NCI-H345 treated with DMSO at 0.1 percent for 48 hours (cell line): ENCODE data around the gene RELL1.

ENCODE experiments used
- DNase-seq: peaks from one replicate; lab custom pipeline; 2025; ENCODE audit not compliant: unreplicated experiment; lab: John Stamatoyannopoulos, UW

Gene RELL1

DNA sequence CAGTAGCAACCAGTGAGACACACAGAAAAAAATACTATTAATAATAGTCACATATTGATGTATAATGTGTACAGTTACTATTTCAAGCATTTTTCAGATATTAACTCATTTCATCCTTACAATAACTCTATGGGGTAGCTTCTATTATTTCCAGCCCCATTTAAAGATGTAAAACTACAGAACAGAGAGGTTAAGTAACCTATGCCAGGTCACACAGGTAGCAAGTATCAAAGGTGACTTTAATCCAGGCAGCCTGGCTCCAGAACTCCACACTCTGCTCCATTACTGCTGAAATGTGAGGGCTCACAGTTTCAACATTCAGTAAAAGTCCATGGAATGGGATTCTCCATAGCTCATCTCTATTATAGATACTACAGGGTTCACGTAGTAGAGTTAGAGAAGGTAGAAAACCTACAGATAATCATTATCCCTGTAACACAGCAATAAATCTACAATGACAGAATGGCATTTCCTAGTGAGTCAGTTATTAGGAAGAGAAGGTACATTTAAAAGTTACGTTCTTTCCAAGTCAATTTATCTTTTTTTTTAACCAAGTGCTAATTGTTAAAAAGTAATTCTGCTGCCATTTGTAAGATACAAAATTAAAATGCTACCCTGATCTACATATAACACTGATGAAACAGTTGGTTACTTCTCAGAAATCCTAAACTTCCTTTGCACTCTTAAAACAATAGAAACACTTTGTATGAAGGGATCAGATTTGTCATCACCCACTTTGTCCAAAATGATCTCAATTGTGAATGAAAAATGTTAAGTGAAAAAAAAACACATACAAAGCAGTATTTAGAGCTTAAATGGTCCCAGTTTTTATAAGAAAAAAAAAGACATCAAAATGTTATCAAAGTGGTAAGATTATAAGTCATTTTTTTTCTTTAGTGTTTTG, 18.7 kb downstream of the RELL1 start:
- no peak for DNase-seq

GRCh38 chr4:37666625-37667071, 19.5 kb downstream of the RELL1 start:
- no peak for DNase-seq

- no peak for DNase-seq
Observed at GRCh38 chr4:37665333-37666320, 20.5 kb downstream of the RELL1 start.

- DNase-seq = no peak
Observed at GRCh38 chr4:37664696-37665095, 21.5 kb downstream of the RELL1 start.

DNA sequence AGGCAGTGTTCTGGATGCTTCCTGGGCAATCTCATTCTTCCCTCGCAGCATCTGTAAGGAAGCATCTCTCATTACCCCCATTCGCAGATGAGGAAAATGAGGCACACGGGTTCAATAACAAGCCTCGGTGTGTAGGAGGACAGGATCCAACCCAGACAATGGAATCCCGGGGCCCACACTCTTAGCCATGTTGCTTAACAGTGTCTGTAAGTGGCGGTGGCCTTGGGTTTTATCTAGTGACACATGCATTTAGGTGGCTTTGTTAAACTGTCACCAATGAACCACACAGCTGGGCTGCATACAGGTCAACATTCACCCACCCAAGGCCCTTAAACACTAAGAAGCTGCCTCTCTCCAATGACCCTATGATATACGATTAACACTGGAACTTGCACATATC, 22.6 kb downstream of the RELL1 start:
- DNase-seq = no peak

DNA sequence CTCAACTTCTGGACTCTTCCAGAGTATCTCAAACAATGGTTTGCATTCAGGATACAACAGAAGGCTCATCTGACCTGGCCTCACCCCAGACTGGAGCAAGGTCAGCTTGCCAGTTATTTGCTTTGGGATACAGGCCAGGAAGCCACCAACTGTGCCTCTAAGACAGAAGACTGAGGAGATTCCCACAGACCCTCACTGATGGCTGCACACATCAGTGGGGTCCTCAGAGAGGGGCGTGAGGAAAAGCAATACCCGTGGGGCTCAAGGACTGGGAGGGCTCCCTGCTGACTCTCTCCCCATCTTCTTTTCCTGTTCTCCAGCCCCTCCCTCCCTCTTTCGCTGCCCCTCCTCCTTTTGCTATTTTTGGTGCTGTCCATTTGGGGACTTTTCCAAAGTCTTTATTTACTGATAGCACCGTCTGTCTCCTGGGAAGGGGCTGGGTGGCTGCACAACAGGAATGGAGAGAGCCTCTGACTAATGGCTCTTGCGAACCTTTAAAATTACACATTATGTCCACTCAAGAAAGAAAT, 23.2 kb downstream of the RELL1 start:
- DNase-seq = no peak

DNA sequence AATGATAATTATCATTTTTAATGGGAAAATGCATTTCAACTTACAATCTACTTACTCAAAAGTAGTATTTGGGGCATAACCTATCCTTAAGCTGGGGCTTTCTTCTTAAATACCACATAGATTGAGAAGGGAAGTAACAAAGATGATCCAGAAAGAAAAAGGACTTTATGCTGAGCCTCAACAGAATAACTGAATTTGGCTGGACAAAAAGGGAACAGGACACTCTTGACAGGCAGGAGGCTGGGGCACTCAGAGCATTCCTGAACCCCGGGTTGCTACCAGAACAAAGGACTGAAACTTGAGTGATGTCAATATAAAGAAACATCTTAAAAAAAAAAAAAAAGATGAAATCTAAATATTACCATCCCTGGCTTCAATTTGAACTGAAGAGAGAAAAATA, 23.9 kb downstream of the RELL1 start:
- no peak for DNase-seq

- no peak for DNase-seq
Observed at GRCh38 chr4:37661772-37662171, 24.4 kb downstream of the RELL1 start.

- DNase-seq = no peak
Observed at GRCh38 chr4:37659696-37660095, 26.5 kb downstream of the RELL1 start.

DNA sequence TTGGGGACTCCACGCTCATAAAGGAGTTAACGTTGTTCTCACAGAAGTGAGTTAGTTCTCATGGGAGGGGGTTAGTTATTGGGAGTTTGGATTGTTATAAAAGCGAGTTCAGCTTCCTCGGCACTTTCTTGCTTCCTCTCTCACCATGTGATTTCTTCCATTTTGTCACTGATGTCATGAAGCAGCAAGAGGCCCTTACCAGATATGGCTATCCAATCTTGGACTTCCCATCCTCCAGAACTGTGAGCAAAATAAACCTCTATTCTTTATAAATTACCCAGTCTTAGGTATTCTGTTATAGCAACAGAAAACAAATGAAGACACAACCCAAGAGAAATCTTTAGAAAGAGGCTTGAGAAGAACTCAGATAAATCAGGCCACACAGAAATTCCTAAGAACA, 29.5 kb downstream of the RELL1 start:
- DNase-seq = no peak

- DNase-seq = no peak
Observed at GRCh38 chr4:37653601-37654000, 32.6 kb downstream of the RELL1 start.

DNA sequence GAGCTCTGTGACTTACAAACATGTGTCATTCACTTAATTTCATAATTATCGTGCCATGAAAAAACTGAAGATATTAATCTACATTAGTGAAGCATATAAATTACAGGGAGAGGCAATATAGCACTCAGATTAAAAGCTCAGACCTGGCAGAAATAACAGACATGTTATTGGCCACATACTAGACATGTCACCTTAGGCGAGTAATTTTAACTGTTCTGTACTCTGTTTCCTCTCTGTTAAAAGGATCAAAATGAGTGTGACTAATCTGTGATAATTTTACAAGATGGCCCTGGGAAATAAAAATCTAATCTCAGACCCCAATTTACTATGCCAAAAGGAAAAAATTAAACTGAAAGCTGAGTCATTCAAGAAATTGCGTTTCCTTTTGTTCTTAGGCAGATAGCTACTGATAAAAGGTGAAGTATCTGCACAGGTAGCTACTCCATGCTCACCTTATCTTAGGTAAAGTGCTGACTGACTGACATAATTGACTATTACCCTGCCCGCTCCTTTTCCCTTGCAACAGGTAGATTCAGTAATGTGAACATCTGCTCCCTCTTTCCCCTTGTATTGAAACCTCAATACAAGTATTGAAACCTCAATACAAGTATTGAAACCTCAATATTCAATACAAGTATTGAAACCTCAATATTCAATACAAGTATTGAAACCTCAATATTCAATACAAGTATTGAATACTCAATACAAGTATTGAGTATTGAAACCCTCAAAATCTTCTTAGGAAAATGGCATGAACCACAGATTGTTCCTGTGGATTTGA, 33.2 kb downstream of the RELL1 start:
- no peak for DNase-seq

- no peak for DNase-seq
Observed at GRCh38 chr4:37651781-37652377, 34.3 kb downstream of the RELL1 start.

DNA sequence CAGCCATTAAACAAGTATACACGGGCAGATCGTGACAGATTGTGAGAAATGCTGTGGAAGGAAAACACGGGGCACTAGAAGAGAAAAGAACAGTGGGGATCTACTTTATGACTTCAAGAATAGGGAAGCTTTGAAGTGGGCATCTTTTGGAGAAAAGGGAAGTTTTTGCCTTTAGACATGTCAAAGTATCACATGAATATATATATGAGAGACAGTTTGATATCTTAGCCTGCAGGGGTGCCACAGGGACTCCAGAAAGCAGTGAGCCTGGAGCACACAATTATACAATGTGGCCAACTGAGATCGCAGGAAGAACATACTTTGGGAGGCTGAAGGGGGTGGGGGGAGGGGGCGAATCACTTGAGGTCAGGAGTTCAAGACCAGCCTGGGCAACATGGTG, 35.7 kb downstream of the RELL1 start:
- no peak for DNase-seq

DNA sequence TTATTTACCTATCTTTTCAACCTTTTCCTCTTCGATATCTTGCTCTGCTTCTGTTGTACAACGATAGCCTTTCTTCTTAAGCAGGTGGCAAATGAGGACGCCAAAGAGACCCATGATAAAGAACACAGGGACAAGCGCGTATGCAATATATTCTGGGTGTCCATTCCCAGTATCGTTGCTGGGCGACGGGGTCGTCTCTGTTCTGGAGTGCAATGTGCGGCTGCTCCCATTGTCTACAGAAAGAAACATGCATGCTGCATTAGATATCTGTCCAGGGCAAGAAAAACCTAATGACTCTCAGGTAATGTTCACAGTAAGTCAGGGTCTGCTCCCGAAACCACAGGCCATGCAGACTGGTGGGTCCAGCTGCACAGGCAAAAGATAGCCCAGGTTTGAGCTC, 36.9 kb downstream of the RELL1 start:
- no peak for DNase-seq

GRCh38 chr4:37648084-37648817, 37.9 kb downstream of the RELL1 start:
- no peak for DNase-seq

- no peak for DNase-seq
Observed at GRCh38 chr4:37646247-37646646, 39.9 kb downstream of the RELL1 start.

DNA sequence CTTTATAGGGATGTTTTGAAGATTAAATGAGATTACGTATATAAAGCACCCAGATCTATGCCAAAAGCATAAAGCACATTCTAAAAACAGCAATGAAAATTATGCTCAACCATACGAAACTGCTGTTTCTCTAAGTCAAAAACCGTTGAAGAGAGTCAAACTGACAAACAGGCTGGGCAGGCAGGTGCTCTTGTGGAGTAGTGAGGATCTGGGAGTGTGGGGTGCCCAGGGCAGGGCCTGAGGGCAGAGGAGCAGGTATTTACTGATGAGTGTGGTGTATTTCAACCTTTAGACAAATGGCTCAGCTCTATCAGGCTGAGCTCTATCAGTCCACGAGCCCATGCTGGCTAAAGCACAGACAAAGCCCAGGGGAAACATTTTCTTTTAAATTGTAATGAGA, 40.4 kb downstream of the RELL1 start:
- no peak for DNase-seq

DNA sequence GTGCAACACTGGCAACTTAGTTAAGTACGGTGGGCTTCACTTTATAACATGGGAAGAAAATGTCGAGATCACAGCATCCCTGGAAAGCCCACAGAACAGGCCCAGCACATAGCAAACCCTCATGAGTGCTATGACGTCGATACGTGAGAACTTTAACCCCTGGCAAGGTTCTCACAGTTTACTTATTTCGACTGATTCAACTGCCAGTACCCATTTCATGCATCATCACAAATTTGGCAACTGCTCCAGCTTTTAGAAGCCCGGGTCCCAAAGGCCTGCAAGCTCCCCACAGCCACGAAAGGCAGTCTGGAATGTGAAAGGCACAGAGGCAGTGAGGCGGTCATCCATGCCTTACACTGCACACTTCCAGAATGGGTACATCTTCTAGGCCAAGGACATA, 41.2 kb downstream of the RELL1 start:
- no peak for DNase-seq
